Hepatocyte (in vitro differentiated cells): Measurements from ENCODE around the gene DLG2. TPM values are rescaled to one million over a fixed set of nuclear protein-coding genes. Genes with fewer than 3 reads are reported as not detected.
"Not testable (repeated sequence)": the region's sequence is repeated elsewhere in the genome, so short reads cannot be mapped to it uniquely, and the experiment has no call there.

Experiments
- DNase-seq: peaks from one replicate; pipeline ENCODE4 v3.0.0-alpha.2; 2016; ENCODE audit warnings: low spot score
- H2AFZ ChIP-seq: fragments of 200-600 bp; sonication (generic); 2 replicates; pipeline ENCODE4 v1.6.0; 2016; ENCODE audit warnings: antibody characterized with exemption, mild to moderate bottlenecking
- H3K27ac ChIP-seq: fragments of 200-600 bp; sonication (generic); 2 replicates; pipeline ENCODE4 v1.5.1; 2016; ENCODE audit warnings: mild to moderate bottlenecking
- H3K27me3 ChIP-seq: fragments of 200-600 bp; sonication (generic); 2 replicates; pipeline ENCODE4 v1.6.1; 2016
- H3K36me3 ChIP-seq: fragments of 200-600 bp; sonication (generic); replicated peaks from 2 replicates; pipeline ENCODE4 v1.5.1; 2016; ENCODE audit warnings: low read depth; ENCODE audit not compliant: insufficient read depth
- H3K4me1 ChIP-seq: fragments of 200-600 bp; sonication (generic); 2 replicates; pipeline ENCODE4 v1.5.1; 2016; ENCODE audit warnings: mild to moderate bottlenecking, moderate library complexity; ENCODE audit not compliant: insufficient read depth
- H3K4me2 ChIP-seq: fragments of 200-600 bp; sonication (generic); 2 replicates; pipeline ENCODE4 v1.6.0; 2016
- H3K4me3 ChIP-seq: fragments of 200-600 bp; sonication (generic); 2 replicates; pipeline ENCODE4 v1.5.1; 2016; ENCODE audit warnings: mild to moderate bottlenecking
- H3K79me2 ChIP-seq: fragments of 200-600 bp; sonication (generic); 2 replicates; pipeline ENCODE4 v1.6.0; 2017; ENCODE audit warnings: mild to moderate bottlenecking
- H3K9me2 ChIP-seq: fragments of 200-600 bp; sonication (generic); replicated peaks from 2 replicates; pipeline ENCODE4 v1.6.0; 2017; ENCODE audit warnings: mild to moderate bottlenecking; ENCODE audit not compliant: insufficient read depth
- H3K9me3 ChIP-seq: fragments of 200-600 bp; sonication (generic); 2 replicates; pipeline ENCODE4 v1.5.1; 2016; ENCODE audit warnings: low read depth, mild to moderate bottlenecking
- H4K20me1 ChIP-seq: fragments of 200-600 bp; sonication (generic); 2 replicates; pipeline ENCODE4 v1.6.0; 2016; ENCODE audit warnings: mild to moderate bottlenecking; ENCODE audit not compliant: insufficient read depth, poor library complexity, severe bottlenecking
- EZH2 ChIP-seq: fragments of 200-600 bp; sonication (generic); IDR thresholded peaks from 2 replicates; pipeline ENCODE4 v1.6.1; 2016; ENCODE audit warnings: antibody characterized with exemption, mild to moderate bottlenecking, borderline replicate concordance
- EZH2phosphoT487 ChIP-seq: fragments of 200-600 bp; sonication (generic); IDR thresholded peaks from one replicate; pipeline ENCODE4 v1.6.1; 2018; ENCODE audit warnings: antibody characterized with exemption, mild to moderate bottlenecking, low read depth, moderate library complexity; ENCODE audit not compliant: unreplicated experiment, severe bottlenecking
- WGBS: methylation state at CpG from one replicate; pipeline ENCODE4 v1.1.6; 2016; ENCODE audit warnings: low lambda C conversion rate; ENCODE audit errors: missing lambda C conversion rate; 5-methylcytosine and 5-hydroxymethylcytosine counted together
- polyA plus RNA-seq: library from polyadenylated mRNA; unstranded; fragments of >200 nt; fragmentation: Nextera tagmentation; extraction: Ambion mirVana; gene quantifications from 2 replicates; pipeline ENCODE4 v1.2.1, GENCODE V29; 2016
- total RNA-seq: library from RNA; depleted of rRNA; stranded (reverse); fragments of >200 nt; gene quantifications from 2 replicates; pipeline ENCODE4 v1.2.3, GENCODE V29; 2014
- TF ChIP-seq, protein P1 (sequence below): fragments of 200-600 bp; sonication (generic); IDR thresholded peaks from 2 replicates; pipeline ENCODE4 v1.5.1; 2016; ENCODE audit warnings: antibody characterized with exemption, mild to moderate bottlenecking; ENCODE audit not compliant: poor library complexity

Gene DLG2
- total and polyA plus RNA-seq, 2 experiments from 2014 or later = 2.6 to 6.8 TPM

DNA sequence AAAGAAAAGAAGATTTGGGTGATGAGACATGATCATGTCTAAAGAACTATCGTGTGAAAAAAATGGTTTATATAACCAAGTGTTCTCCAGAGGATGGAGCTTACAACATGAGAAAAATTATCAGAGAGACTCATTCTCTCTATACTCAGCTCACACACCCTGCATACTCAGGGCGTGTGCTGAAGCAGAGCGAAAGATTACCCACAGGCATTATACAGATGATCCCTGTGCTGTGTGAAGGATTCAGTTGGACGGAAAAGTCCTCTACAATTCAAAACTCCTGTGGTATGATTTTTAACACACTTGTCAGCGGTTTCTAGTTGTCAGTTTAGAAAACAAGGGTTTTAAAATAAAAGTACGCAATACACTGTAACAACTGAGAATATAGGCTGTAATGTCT is 267.3 kb downstream of the DLG2 start:
- Histone ChIP-seq H3K4me3 (no peak overlapping the region), H3K36me3 (no peaks in the 10 kb centered on the region), H3K27ac (no peak overlapping the region), H3K4me2 (no peak overlapping the region), H2AFZ (no peak overlapping the region), H3K4me1 (no peaks in the 10 kb centered on the region), H3K27me3 (no peaks in the 10 kb centered on the region), H3K9me2 (no peaks in the 10 kb centered on the region), H4K20me1 (no peaks in the 10 kb centered on the region), H3K9me3 (no peaks in the 10 kb centered on the region), H3K79me2 (no peaks in the 10 kb centered on the region)
- WGBS = 85% methylated on average over 6 of the region's 6 CpGs
- TF ChIP-seq EZH2 (no peak), EZH2phosphoT487 (no peak)
- TF ChIP-seq, protein P1, sequence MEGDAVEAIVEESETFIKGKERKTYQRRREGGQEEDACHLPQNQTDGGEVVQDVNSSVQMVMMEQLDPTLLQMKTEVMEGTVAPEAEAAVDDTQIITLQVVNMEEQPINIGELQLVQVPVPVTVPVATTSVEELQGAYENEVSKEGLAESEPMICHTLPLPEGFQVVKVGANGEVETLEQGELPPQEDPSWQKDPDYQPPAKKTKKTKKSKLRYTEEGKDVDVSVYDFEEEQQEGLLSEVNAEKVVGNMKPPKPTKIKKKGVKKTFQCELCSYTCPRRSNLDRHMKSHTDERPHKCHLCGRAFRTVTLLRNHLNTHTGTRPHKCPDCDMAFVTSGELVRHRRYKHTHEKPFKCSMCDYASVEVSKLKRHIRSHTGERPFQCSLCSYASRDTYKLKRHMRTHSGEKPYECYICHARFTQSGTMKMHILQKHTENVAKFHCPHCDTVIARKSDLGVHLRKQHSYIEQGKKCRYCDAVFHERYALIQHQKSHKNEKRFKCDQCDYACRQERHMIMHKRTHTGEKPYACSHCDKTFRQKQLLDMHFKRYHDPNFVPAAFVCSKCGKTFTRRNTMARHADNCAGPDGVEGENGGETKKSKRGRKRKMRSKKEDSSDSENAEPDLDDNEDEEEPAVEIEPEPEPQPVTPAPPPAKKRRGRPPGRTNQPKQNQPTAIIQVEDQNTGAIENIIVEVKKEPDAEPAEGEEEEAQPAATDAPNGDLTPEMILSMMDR = no peak
- DNase-seq = no peak

- H3K36me3 ChIP-seq = no peaks in the 10 kb centered on the region
- H3K9me3 ChIP-seq = no peaks in the 10 kb centered on the region
- TF ChIP-seq, protein P1 = no peak
- no peak for TF ChIP-seq EZH2
- no peak for TF ChIP-seq EZH2phosphoT487
- no peaks in the 10 kb centered on the region for H3K79me2 ChIP-seq
- H3K9me2 ChIP-seq = no peaks in the 10 kb centered on the region
- H3K4me1 ChIP-seq = no peaks in the 10 kb centered on the region
- H4K20me1 ChIP-seq = no peaks in the 10 kb centered on the region
- H3K4me3 ChIP-seq = no peak overlapping the region
- H3K27ac ChIP-seq = no peak overlapping the region
- H2AFZ ChIP-seq = no peak overlapping the region
- H3K4me2 ChIP-seq = no peak overlapping the region
- H3K27me3 ChIP-seq = no peaks in the 10 kb centered on the region
- no peak for DNase-seq
Observed at GRCh38 chr11:85355921-85356320, 271.2 kb downstream of the DLG2 start.

DNA sequence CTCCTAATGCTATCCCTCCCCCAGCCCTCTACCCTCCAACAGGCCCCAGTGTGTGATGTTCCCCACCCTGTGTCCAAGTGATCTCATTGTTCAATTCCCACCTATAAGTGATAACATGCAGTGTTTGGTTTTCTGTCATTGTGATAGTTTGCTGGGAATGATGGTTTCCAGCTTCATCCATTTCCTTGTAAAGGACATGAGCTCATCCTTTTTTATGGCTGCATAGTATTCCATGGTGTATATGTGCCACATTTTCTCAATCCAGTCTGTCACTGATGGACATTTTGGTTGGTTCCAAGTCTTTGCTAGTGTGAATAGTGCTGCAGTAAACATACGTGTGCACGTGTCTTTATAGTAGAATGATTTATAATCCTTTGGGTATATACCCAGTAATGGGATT is 277.6 kb downstream of the DLG2 start:
- not testable (repeated sequence) for H3K9me2 ChIP-seq, H3K4me2 ChIP-seq, H3K36me3 ChIP-seq, H4K20me1 ChIP-seq, DNase-seq, H3K4me1 ChIP-seq, H3K9me3 ChIP-seq, H3K27ac ChIP-seq, H3K79me2 ChIP-seq, H2AFZ ChIP-seq, H3K27me3 ChIP-seq, H3K4me3 ChIP-seq
- WGBS = 93% methylated on average over 2 of the region's 2 CpGs

DNA sequence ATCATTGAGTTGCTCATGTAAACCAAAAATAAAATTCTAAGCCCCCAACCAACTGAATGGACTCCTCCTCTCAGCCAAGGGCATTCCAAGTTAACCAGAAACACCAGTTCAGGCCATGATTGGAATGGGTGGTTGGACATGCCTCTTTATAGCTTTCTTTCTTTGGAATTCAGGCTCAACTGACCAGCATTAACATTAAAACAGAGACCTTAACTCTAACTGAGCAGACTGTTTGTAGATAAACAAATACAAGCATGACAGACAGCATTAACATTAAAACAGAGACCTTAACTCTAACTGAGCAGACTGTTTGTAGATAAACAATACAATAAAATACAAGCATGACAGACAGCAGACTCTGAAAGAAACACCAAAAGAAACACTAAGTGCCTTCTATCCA is 278.2 kb downstream of the DLG2 start:
- Histone ChIP-seq H3K4me2 (no peak overlapping the region), H3K4me1 (no peaks in the 10 kb centered on the region)
- TF ChIP-seq, protein P1 = no peak

More for the DNA sequence above, 278.2 kb downstream of the DLG2 start:
- H3K9me3 ChIP-seq = no peaks in the 10 kb centered on the region
- no peak for DNase-seq
- no peak overlapping the region for H3K4me3 ChIP-seq
- H3K36me3 ChIP-seq = no peaks in the 10 kb centered on the region
- no peak overlapping the region for H2AFZ ChIP-seq
- no peaks in the 10 kb centered on the region for H3K79me2 ChIP-seq
- no peaks in the 10 kb centered on the region for H3K9me2 ChIP-seq
- no peaks in the 10 kb centered on the region for H3K27me3 ChIP-seq
- H4K20me1 ChIP-seq = no peaks in the 10 kb centered on the region
- no peak overlapping the region for H3K27ac ChIP-seq
